CD14-positive monocyte (primary cell): Measurements from ENCODE around the gene C9orf43. TPM values are rescaled to one million over a fixed set of nuclear protein-coding genes. Genes with fewer than 3 reads are reported as not detected.

Source experiments
- DNase-seq, 3 donors: peaks; one replicate each; pipeline ENCODE4 v3.0.0-alpha.2; 2011 to 2022
- H2AFZ ChIP-seq: 2 replicates; pipeline ENCODE4 v1.6.0; 2012; ENCODE audit warnings: mild to moderate bottlenecking, low read depth, low read length, inconsistent platforms; ENCODE audit not compliant: insufficient read depth, poor library complexity, severe bottlenecking
- H3K27ac ChIP-seq, 2 donors: 1 replicate in 1 of 2; 2 replicates in 1 of 2; pipeline ENCODE4 v1.5.1; 2012 to 2013; ENCODE audit warnings: low read length in 2 of 2, control low read depth in 1 of 2, inconsistent platforms in 1 of 2, low read depth in 1 of 2, mild to moderate bottlenecking in 1 of 2
- H3K27me3 ChIP-seq, 2 donors: one replicate each; pipeline versions ENCODE4 v1.6.0 to v1.6.1; 2011 to 2013; ENCODE audit warnings: low read length in 2 of 2; ENCODE audit not compliant: control insufficient read depth in 2 of 2, insufficient read depth in 2 of 2
- H3K36me3 ChIP-seq, 2 donors: replicated peaks in 1 of 2; 1 replicate in 1 of 2; 2 replicates in 1 of 2; pipeline versions ENCODE4 v1.5.1 to v1.6.1; 2012 to 2013; ENCODE audit warnings: low read length in 2 of 2, control low read depth in 1 of 2, inconsistent platforms in 1 of 2, mild to moderate bottlenecking in 1 of 2; ENCODE audit not compliant: insufficient read depth in 2 of 2, control insufficient read depth in 1 of 2
- H3K4me1 ChIP-seq, 2 donors: 1 replicate in 1 of 2; 2 replicates in 1 of 2; pipeline versions ENCODE4 v1.5.1 to v1.6.1; 2012 to 2013; ENCODE audit warnings: low read length in 2 of 2, control low read depth in 1 of 2, inconsistent platforms in 1 of 2, mild to moderate bottlenecking in 1 of 2, moderate library complexity in 1 of 2; ENCODE audit not compliant: insufficient read depth in 2 of 2, control insufficient read depth in 1 of 2
- H3K4me2 ChIP-seq: replicated peaks from 2 replicates; pipeline ENCODE3; 2012; ENCODE audit warnings: low read length, moderate library complexity, mild to moderate bottlenecking; ENCODE audit not compliant: poor library complexity, severe bottlenecking; ENCODE audit errors: extremely low read depth
- H3K4me3 ChIP-seq, 3 experiments: fragments of 200-600 bp in 1 of 3; sonication (generic) in 1 of 3; replicated peaks in 1 of 3; 1 replicate in 2 of 3; 2 replicates in 1 of 3; pipeline ENCODE4 v1.5.1; 2011 to 2013; ENCODE audit warnings: low read length in 3 of 3, mild to moderate bottlenecking in 3 of 3, control low read depth in 2 of 3, low read depth in 2 of 3, inconsistent platforms in 1 of 3, moderate library complexity in 1 of 3
- H3K79me2 ChIP-seq: 2 replicates; pipeline ENCODE4 v1.6.0; 2012; ENCODE audit warnings: mild to moderate bottlenecking, control low read depth, inconsistent platforms, low read length, moderate library complexity; ENCODE audit not compliant: insufficient read depth
- H3K9ac ChIP-seq: 2 replicates; pipeline ENCODE4 v1.6.0; 2017; ENCODE audit warnings: low read length, mild to moderate bottlenecking; ENCODE audit not compliant: insufficient read depth, poor library complexity, severe bottlenecking
- H3K9me3 ChIP-seq, 2 donors: replicated peaks in 1 of 2; 1 replicate in 1 of 2; 2 replicates in 1 of 2; pipeline versions ENCODE4 v1.5.1 to v1.6.1; 2012 to 2013; ENCODE audit warnings: low read length in 2 of 2, control low read depth in 1 of 2; ENCODE audit not compliant: control insufficient read depth in 1 of 2, insufficient read depth in 1 of 2
- H4K20me1 ChIP-seq: 2 replicates; pipeline ENCODE4 v1.6.0; 2012; ENCODE audit warnings: mild to moderate bottlenecking, low read length, control low read depth, moderate library complexity; ENCODE audit not compliant: insufficient read depth
- H3K27ac Mint-ChIP-seq, 7 donors: one replicate each; pipeline ENCODE4 v1.8.0; 2020; ENCODE audit warnings: mild to moderate bottlenecking in 7 of 7, mixed read lengths in 7 of 7, moderate library complexity in 6 of 7, inconsistent platforms in 2 of 7
- H3K27me3 Mint-ChIP-seq, 3 donors: one replicate each; pipeline ENCODE4 v1.8.0; 2021 to 2022; ENCODE audit warnings: low read depth in 3 of 3, mild to moderate bottlenecking in 3 of 3, mixed read lengths in 3 of 3, moderate library complexity in 3 of 3, inconsistent platforms in 1 of 3
- H3K36me3 Mint-ChIP-seq, 2 donors: one replicate each; pipeline ENCODE4 v1.8.0; 2020; ENCODE audit warnings: mixed read lengths in 2 of 2, inconsistent platforms in 1 of 2, mild to moderate bottlenecking in 1 of 2
- H3K4me1 Mint-ChIP-seq: one replicate; pipeline ENCODE4 v1.8.0; 2020; ENCODE audit warnings: mild to moderate bottlenecking, mixed read lengths
- H3K4me3 Mint-ChIP-seq, 2 donors: one replicate each; pipeline ENCODE4 v1.8.0; 2020; ENCODE audit warnings: mild to moderate bottlenecking in 2 of 2, mixed read lengths in 2 of 2, moderate library complexity in 1 of 2
- H3K9me3 Mint-ChIP-seq, 7 donors: one replicate each; pipeline ENCODE4 v1.8.0; 2020 to 2022; ENCODE audit warnings: mixed read lengths in 7 of 7, mild to moderate bottlenecking in 6 of 7, moderate library complexity in 6 of 7, inconsistent platforms in 2 of 7
- CTCF ChIP-seq: fragments of 200-600 bp; IDR thresholded peaks from one replicate; pipeline ENCODE4 v1.8.0; 2022; ENCODE audit warnings: antibody characterized with exemption, mild to moderate bottlenecking
- WGBS: methylation state at CpG from one replicate; pipeline ENCODE4 v1.1.5; 2013; ENCODE audit warnings: missing lambda C conversion rate; ENCODE audit not compliant: insufficient coverage; 5-methylcytosine and 5-hydroxymethylcytosine counted together
- intact Hi-C, 2 donors: fragments of 100-400 bp; cut with micrococcal nuclease; formaldehyde crosslinking; loops; one replicate each; pipeline versions ENCODE4 v1.15.0 to v1.15.1; 2023
- polyA plus RNA-seq, 3 donors: library from polyadenylated mRNA; depleted of rRNA in 1 of 3; unstranded in 2 of 3; stranded (reverse) in 1 of 3; fragments of 300-500 nt in 2 of 3; fragments of >200 nt in 1 of 3; fragmentation: Illumina TruSeq in 2 of 3; gene quantifications; 1 replicate in 2 of 3; 2 replicates in 1 of 3; pipeline ENCODE4 v1.2.3, GENCODE V29; 2012 to 2021

Gene C9orf43
- polyA plus RNA-seq, 3 donors = 0.17 TPM; not detected in 2

DNA sequence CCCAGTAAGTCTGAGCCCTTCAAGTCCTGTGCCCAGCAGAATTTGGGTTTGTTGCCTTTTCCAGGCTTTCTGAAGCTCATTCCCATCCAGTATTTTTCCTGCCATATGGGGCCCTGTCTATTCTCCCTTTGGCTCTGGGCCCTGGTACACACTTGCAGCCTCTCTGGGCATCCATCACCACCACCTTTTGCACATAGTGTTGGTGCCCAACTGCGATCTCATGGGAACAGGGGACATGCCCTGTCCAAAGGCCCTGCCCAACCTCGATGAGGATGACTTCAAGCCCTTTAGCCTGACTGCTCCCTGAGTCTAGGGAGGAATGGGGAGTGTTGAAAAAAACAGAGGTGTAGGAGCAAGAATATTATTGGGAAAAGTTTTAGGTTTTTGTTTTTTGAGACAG is 64.5 kb downstream of the C9orf43 start:
- intact Hi-C loops = no loop called here
- no peak overlapping the region for H3K4me3 ChIP-seq
- Mint-ChIP-seq H3K27ac (no peak overlapping the region), H3K27me3 (peaks cover 0 to 2% (median 2%) of the 10 kb centered on the region in 3 donors), H3K36me3 (no peaks in the 10 kb centered on the region), H3K4me3 (no peak overlapping the region), H3K4me1 (no peaks in the 10 kb centered on the region), H3K9me3 (no peaks in the 10 kb centered on the region)
- no peaks in the 10 kb centered on the region for H4K20me1 ChIP-seq
- DNase-seq = no peak
- no peaks in the 10 kb centered on the region for H3K27me3 ChIP-seq
- no peaks in the 10 kb centered on the region for H3K79me2 ChIP-seq
- 100% methylated on average over 1 of the region's 2 CpGs for WGBS
- H2AFZ ChIP-seq = no peak overlapping the region
- H3K27ac ChIP-seq = no peak overlapping the region
- no peak for TF ChIP-seq CTCF
- no peaks in the 10 kb centered on the region for H3K9me3 ChIP-seq
- H3K4me1 ChIP-seq = no peaks in the 10 kb centered on the region
- no peak overlapping the region for H3K4me2 ChIP-seq
- H3K9ac ChIP-seq = no peak overlapping the region
- no peaks in the 10 kb centered on the region for H3K36me3 ChIP-seq

DNA sequence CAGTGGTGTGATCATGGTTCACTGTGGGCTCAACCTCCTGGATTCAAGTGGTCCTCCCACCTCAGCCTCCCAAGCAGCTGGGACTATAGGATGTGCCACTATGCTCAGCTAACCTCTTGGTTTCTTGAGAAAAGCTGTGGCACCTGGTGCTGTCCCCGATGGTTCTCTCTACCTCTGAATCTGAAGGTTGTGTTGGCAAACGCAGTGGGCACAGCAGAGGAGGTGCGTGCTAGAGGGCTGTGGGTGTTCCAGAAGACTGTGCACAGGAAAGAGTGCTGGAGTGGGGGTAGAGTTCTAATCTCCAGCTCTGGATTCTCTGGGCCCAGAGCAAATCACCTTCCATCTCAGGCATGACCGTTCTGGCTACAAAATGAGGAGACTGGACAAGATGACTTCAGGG is 65.4 kb downstream of the C9orf43 start:
- H3K9me3 Mint-ChIP-seq = peaks cover 0 to 3% (median 0%) of the 10 kb centered on the region in 7 donors
- no peaks in the 10 kb centered on the region for H3K36me3 Mint-ChIP-seq
- H3K4me1 Mint-ChIP-seq = peaks cover 2% of the 10 kb centered on the region

More for the DNA sequence above, 65.4 kb downstream of the C9orf43 start:
- intact Hi-C loops = no loop called here
- WGBS = 91% methylated on average over 3 of the region's 4 CpGs
- no peak overlapping the region for H3K27ac ChIP-seq
- no peaks in the 10 kb centered on the region for H3K4me1 ChIP-seq
- H3K27ac Mint-ChIP-seq = no peak overlapping the region
- H4K20me1 ChIP-seq = no peaks in the 10 kb centered on the region
- H3K27me3 ChIP-seq = no peaks in the 10 kb centered on the region
- no peaks in the 10 kb centered on the region for H3K79me2 ChIP-seq
- no peak overlapping the region for H3K4me3 Mint-ChIP-seq
- peaks cover 0 to 2% (median 2%) of the 10 kb centered on the region in 3 donors for H3K27me3 Mint-ChIP-seq
- no peak for TF ChIP-seq CTCF
- no peaks in the 10 kb centered on the region for H3K36me3 ChIP-seq
- no peak overlapping the region for H2AFZ ChIP-seq
- no peak for DNase-seq
- H3K4me2 ChIP-seq = no peak overlapping the region
- H3K9ac ChIP-seq = no peak overlapping the region
- no peaks in the 10 kb centered on the region for H3K9me3 ChIP-seq
- no peak overlapping the region for H3K4me3 ChIP-seq
